GM18502 (cell line): Measurements from ENCODE around the gene TRDN.
A peak's percentile ranks its signal among the peaks of the same experiment; 100 is the strongest.

Source experiments
- ATAC-seq: cut with Tn5 transposase; IDR thresholded peaks from one replicate; pipeline ENCODE4 v1.9.1; 2021; ENCODE audit warnings: mild to moderate bottlenecking; ENCODE audit not compliant: unreplicated experiment, poor library complexity

TRDN gene, protein sequence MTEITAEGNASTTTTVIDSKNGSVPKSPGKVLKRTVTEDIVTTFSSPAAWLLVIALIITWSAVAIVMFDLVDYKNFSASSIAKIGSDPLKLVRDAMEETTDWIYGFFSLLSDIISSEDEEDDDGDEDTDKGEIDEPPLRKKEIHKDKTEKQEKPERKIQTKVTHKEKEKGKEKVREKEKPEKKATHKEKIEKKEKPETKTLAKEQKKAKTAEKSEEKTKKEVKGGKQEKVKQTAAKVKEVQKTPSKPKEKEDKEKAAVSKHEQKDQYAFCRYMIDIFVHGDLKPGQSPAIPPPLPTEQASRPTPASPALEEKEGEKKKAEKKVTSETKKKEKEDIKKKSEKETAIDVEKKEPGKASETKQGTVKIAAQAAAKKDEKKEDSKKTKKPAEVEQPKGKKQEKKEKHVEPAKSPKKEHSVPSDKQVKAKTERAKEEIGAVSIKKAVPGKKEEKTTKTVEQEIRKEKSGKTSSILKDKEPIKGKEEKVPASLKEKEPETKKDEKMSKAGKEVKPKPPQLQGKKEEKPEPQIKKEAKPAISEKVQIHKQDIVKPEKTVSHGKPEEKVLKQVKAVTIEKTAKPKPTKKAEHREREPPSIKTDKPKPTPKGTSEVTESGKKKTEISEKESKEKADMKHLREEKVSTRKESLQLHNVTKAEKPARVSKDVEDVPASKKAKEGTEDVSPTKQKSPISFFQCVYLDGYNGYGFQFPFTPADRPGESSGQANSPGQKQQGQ

GRCh38 chr6:123636782-123637181, at the start of gene TRDN:
TSS of gene TRDN (minus strand) at chr6:123636950. CDS start at chr6:123636775, 175 bp downstream.
- no peak for ATAC-seq

DNA sequence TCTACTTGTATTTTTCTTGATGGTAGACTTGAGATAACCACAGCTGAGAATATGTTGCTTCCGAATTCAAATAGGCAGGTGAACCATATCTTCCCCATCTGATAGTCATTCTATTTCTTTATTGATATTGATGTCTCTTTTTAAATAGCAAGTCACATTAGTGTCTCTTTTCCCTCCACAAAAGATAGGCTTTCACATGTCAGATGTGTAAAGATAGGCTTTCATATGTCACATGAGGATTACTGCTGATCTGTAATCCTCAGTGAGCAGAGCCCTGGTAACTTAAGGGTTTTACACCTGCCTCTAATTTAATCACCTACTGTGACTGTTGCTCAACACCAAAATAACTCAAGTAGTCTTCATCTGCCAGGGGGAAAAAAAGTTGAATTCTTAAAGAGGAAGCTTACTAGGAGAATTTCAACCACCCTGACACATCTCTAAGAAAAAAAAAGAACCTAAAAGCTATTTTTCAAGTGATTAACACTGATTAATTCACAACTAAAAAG, 45.3 kb upstream of the TRDN start:
- no peak for ATAC-seq

DNA sequence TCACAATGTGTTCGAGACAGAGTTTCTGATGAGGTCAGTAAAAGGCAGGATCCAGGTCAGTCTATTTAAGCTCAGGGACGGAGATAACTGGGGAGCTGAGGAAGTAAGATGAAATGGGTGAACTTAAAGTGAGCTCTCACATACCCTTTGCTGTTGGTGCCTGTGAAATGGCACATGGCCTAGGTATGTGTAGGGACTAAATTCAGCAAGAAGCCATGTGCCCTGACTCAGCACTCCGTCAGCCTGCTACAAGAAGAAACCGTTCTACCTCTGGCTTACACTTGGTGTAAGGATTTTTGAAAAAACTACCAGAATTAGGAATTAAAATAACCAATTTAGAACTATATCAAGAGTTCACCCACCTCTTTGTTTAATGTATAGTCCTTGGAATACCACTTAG, 41.1 kb upstream of the TRDN start:
- no peak for ATAC-seq

GRCh38 chr6:123676793-123677192, 40.0 kb upstream of the TRDN start:
- no peak for ATAC-seq

GRCh38 chr6:123668965-123669591, 32.3 kb upstream of the TRDN start:
- ATAC-seq = no peak

GRCh38 chr6:123668063-123668462, 31.3 kb upstream of the TRDN start:
- no peak for ATAC-seq

GRCh38 chr6:123663436-123663835, 26.7 kb upstream of the TRDN start:
- ATAC-seq = no peak

- ATAC-seq = no peak
These were observed 26.0 kb upstream of the TRDN start for GRCh38 chr6:123662757-123663156.

DNA sequence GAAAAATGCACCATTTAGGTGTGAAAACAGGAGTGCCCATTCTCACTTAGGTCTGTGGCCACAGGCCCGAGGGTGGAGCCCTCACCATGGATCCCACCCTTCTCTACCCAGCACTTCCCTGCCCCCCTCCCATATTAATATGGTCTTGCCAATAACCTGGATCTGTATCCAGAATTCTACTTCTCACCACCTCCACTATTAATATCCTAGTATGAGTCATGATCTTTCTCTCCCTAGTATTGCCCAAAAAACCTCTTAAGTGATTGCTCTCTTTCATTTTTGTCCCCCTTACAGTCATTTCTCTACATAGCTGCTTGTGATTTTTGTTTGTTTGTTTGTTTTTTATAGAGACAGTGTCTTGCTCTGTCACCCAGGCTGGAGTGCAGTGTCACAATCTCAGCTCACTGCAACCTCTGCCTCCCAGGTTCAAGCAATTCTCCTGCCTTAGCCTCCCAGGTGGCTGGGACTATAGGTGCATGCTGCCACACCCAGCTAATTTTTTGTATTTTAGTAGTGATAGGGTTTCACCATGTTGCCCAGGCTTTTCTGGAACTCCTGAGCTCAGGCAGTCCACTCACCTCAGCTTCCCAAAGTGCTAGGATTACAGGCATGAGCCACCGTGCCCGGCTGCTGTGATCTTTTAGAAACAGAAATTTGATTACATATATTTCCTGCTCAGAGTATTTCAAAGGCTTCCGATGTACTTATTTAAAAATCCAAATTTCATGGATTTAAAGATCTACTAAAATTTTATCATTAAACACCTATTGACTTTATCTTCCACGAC, 24.5 kb upstream of the TRDN start:
- no peak for ATAC-seq

- no peak for ATAC-seq
These were observed 23.4 kb upstream of the TRDN start for GRCh38 chr6:123659960-123660748.

DNA sequence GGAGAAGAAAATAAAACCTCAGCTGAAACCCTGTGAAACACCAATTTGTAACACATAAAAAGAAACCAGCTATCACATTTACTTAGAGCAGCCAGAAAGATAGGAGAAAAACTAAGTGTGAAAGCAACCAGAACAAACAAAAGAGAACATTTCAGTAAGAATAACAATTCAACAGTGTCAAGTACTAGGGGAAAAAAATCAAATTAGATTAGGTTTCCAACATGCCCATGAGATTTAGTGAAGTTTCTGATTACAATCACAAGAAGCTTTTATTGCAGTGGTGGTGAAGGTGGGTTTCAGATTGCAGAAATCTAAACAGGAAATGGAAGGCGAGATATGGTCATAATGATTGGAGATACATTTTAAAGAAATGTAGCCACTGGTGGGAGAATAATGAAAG, 22.1 kb upstream of the TRDN start:
- no peak for ATAC-seq

GRCh38 chr6:123655521-123656306, 19.0 kb upstream of the TRDN start:
- ATAC-seq = peak; percentile 87

GRCh38 chr6:123648723-123649122, 12.0 kb upstream of the TRDN start:
- ATAC-seq = no peak

GRCh38 chr6:123648020-123648580, 11.3 kb upstream of the TRDN start:
- no peak for ATAC-seq

GRCh38 chr6:123641497-123641896, 4.7 kb upstream of the TRDN start:
- ATAC-seq = no peak

- no peak for ATAC-seq
These were observed 3.9 kb upstream of the TRDN start for GRCh38 chr6:123640567-123641187.

DNA sequence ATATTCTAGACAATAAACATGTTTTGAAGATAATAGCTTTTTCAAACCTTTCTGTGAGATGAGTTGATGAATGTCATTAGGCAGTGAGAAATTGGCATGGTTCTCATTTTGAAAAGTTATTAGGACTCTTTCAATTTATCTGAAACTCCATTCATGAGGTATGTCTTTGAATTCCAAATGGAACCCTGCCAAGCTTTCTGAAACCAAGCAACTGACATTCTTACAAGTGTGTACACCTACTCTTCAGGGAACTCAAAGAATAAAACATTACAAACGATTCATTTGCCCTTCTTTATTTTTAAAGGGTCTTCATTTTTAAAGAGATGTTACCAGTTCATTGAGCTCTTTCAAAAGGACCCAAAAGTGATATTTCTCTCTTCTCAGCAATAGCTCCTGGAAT, 2.1 kb upstream of the TRDN start:
- ATAC-seq = no peak

DNA sequence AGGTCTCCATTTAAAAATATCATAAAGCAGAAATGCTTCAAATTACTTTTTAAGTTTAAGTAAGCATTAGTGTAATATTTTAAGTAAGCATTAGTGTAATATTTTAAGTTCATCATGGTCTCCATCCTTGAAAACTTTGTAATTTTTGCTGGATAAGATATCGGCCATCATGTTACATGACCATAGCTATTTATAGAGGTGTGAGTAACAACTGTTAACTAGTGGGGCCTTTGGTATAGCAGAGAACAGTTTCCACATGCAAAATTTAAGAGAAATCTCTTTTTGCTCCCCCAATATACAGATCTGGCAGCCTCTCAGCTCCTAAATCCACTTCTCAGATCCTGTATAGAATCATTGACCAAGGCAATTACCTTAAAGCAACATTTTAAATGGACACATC, 468 bp downstream of the TRDN start:
- no peak for ATAC-seq
